Activated CD8-positive, alpha-beta memory T cell treated with anti-CD3 and anti-CD28 coated beads, Interleukin-2, amount 50 U/mL, for 48 hours (primary cell): ENCODE results near the gene CTDSP2.

Source experiments
- DNase-seq: peaks from one replicate; pipeline ENCODE4 v3.0.0-alpha.2; 2020

The CTDSP2 gene

GRCh38 chr12:57813111-57813970 lies 33.2 kb downstream of the CTDSP2 start:
- no peak for DNase-seq

- DNase-seq = no peak
These were observed 35.3 kb downstream of the CTDSP2 start for GRCh38 chr12:57811028-57811755.

GRCh38 chr12:57810450-57810849 lies 36.1 kb downstream of the CTDSP2 start:
- DNase-seq = no peak

GRCh38 chr12:57809425-57809824 lies 37.1 kb downstream of the CTDSP2 start:
- no peak for DNase-seq

- DNase-seq = no peak
These were observed 38.2 kb downstream of the CTDSP2 start for GRCh38 chr12:57808351-57808750.

- no peak for DNase-seq
These were observed 39.2 kb downstream of the CTDSP2 start for GRCh38 chr12:57807285-57807684.

GRCh38 chr12:57806677-57807076 lies 39.9 kb downstream of the CTDSP2 start:
- no peak for DNase-seq

GRCh38 chr12:57803319-57803893 lies 43.1 kb downstream of the CTDSP2 start:
- no peak for DNase-seq

- no peak for DNase-seq
These were observed 43.9 kb downstream of the CTDSP2 start for GRCh38 chr12:57802607-57803006.

- no peak for DNase-seq
These were observed 45.6 kb downstream of the CTDSP2 start for GRCh38 chr12:57800965-57801364.

- no peak for DNase-seq
These were observed 48.6 kb downstream of the CTDSP2 start for GRCh38 chr12:57797933-57798332.

GRCh38 chr12:57796996-57797395 lies 49.5 kb downstream of the CTDSP2 start:
- DNase-seq = no peak

GRCh38 chr12:57795354-57795753 lies 51.2 kb downstream of the CTDSP2 start:
- no peak for DNase-seq

GRCh38 chr12:57793920-57794319 lies 52.6 kb downstream of the CTDSP2 start:
- DNase-seq = no peak

- no peak for DNase-seq
These were observed 62.7 kb downstream of the CTDSP2 start for GRCh38 chr12:57783861-57784260.

- DNase-seq = no peak
These were observed 63.1 kb downstream of the CTDSP2 start for GRCh38 chr12:57783466-57783801.

- peak; percentile 99 for DNase-seq
These were observed 63.7 kb downstream of the CTDSP2 start, which contains the start of gene TSFM for GRCh38 chr12:57782608-57783465. Gene TSFM, plus strand, starts transcription at chr12:57782787. Its CDS starts 15 bp downstream, at chr12:57782802.

- DNase-seq = no peak
These were observed 64.3 kb downstream of the CTDSP2 start for GRCh38 chr12:57782243-57782607.

GRCh38 chr12:57781801-57782200 lies 64.7 kb downstream of the CTDSP2 start:
- DNase-seq = no peak

GRCh38 chr12:57781244-57781643 lies 65.3 kb downstream of the CTDSP2 start:
- DNase-seq = no peak

GRCh38 chr12:57780284-57780897 lies 66.1 kb downstream of the CTDSP2 start:
- DNase-seq = no peak

- no peak for DNase-seq
These were observed 66.8 kb downstream of the CTDSP2 start for GRCh38 chr12:57779736-57780135.
